Activated T-cell treated with anti-CD3 and anti-CD28 coated beads for 1 hour (primary cell): ENCODE measurements around the gene MCUB.
A peak's percentile ranks its signal among the peaks of the same experiment; 100 is the strongest.

Experiments
- DNase-seq: peaks from one replicate; pipeline ENCODE4 v3.0.0-alpha.2; 2020; ENCODE audit warnings: low read depth

The MCUB gene

GRCh38 chr4:109729718-109730618 lies 169.9 kb downstream of the MCUB start, which contains the start of gene PLA2G12A:
PLA2G12A (minus strand) TSS chr4:109730070; CDS start chr4:109729809, 261 bp downstream.
- peak; percentile 69 for DNase-seq

DNA sequence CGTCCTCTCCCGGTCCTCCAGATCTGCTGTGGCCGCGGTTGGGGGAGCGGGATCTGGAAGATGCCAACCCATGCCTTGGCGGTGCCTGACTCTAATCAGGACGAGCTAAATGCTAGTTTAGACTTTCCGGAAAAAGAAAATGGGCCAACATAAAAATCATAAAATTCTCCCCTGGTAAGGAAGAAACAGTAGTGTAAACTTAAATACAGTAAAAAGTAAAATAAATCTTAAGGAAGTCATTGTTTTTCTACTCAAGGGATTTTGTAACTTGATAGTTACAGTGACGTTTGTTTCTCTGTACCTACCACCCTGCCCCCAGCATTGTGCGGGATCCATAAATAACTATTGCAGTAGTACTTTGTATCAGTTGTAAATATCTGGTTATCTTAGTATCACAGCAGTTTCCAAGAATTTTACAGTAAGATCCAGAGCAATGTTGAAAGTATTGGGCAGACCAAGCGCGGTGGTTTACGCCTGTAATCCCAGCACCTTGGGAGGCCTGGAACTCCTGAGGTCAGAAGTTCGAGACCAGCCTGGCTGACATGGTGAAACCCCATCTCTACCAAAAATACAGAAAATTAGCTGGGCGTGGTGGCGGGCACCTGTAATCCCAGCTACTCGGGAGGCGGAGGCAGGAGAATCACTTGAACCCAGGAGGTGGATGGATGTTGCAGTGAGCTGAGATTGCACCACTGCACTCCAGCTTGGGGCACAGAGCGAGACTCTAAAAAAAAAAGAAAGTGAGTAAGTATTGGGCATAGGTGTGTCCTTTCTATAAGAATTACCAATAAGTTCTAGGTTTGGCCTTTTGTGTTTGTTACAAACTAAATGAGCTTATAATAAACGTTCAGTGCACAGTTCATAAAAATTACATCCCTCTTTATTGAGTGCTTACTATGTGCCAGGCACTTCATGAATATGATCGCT lies 170.8 kb downstream of the MCUB start:
- DNase-seq = no peak

DNA sequence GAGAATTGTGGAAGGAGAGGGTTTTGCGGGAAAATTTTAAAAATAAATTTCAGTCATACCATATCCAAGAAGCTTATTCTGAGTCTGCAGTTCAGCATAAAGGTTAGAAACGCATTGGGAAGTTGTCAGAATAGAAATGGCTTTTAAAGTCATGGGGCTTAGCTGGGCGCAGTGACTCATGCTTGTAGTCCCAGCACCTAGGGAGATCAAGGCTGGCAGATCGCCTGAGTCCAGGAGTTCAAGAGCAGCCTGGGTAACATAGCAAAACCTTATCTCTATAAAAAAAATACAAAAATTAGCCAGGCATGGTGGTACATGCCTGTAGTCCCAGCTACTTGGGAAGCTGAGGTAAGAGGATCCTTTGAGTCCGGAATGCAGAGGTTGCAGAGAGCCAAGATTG lies 173.7 kb downstream of the MCUB start:
- DNase-seq = no peak

DNA sequence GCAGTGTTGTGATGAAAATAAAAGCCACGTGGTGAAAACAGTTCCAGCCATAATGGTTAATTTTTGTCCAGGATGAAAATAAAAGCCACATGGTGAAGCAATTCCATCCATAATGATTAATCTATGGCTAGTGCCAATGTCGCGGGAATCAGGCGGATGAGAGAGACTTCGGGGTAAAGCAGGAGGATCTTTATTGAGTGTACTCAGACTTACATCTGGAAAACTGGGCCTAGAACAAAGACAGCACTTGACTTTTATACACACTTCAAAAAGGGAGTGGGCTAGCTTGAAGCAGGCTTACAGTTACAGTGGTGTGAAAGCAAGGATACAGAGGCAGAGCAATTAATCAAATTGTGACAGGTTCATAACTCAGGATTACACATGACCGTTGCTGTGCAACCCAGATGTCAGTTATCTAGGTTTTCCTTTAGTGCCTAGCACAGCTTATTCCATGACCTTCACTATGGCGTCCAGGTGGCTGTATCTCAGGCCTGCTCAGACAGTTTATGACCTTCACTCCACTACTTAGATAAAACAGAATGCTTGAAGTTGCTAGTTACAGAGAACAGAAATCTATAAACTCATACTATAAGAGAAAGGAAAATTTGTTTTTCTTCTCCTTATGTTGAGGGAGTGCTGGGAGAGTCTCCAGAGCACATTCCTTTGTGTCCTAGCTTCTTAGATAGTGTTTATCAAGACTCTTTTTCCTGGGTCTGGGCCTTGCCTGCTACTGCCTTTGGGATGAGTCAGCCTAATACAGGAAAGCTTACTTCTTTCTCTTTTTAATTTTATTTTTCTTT lies 175.7 kb downstream of the MCUB start:
- DNase-seq = no peak
